ENCODE measurements around the gene OR51I2.

GRCh38 chr11:5405173-5405572 lies 44.0 kb upstream of the OR51I2 start:
- TF ChIP-seq POLR2A (IDR thresholded peaks at IDR 0.05) (no peak), CTCF (IDR thresholded peaks at IDR 0.05 in 4 of 5, conservative IDR thresholded peaks at IDR 0.05 in 1 of 5) (no peak)
